ENCODE data around the gene CLDN15.
A peak's percentile ranks its signal among the peaks of the same experiment; 100 is the strongest.

The CLDN15 gene

DNA sequence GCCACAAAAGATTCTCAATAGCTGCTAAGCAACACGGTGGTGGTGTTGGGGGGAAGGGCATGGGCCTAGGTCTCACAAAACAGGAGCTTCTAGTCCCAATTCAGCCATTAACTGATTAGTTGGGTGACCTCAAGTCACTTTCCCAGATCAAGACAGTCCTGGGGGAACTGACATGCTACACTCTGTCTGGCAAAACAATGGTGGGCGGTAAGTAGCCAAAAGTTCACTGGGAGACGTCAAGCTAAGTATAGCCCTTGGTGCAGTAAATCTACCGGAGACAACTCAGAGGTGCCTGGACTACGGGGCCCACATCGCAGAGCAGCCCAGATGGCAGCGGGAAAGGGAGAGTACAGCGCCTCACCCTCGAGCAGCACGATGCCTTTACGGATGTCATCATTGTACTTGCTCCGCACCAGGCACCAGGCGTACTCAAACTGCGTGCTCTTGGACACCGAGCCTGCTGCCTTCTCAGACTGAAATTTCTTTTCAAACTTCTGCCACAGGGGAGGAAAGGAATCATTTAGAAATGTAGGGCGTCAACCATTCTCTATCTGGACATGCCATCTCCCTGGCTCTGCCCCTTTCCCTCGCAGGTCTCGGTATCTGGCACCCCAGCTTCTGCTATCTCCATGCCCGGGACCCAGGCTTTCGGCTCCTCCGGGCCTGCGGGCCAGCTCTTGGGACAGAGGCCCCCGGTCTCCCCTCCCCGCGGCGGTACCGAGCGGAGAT is 6.2 kb upstream of the CLDN15 start:
- DNase-seq: no peak

GRCh38 chr7:101241443-101242349 is 4.1 kb upstream of the CLDN15 start:
- no peak for DNase-seq

DNA sequence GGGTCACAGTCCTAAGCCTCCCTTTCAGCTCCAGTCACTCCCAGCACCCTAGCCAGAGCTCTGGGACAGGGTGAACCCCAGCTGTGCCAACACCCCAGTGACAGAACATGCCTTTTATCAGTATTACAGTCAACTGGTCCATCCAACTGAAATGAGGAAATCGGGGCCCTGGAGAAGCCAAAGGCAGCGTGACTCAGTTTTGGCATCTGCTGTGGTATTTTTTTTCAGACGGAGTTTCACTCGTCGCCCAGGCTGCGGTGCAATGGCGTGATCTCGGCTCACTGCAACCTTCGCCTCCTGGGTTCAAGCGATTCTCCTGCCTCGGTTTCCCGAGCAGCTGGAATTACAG is 3.4 kb upstream of the CLDN15 start:
- no peak for DNase-seq

DNA sequence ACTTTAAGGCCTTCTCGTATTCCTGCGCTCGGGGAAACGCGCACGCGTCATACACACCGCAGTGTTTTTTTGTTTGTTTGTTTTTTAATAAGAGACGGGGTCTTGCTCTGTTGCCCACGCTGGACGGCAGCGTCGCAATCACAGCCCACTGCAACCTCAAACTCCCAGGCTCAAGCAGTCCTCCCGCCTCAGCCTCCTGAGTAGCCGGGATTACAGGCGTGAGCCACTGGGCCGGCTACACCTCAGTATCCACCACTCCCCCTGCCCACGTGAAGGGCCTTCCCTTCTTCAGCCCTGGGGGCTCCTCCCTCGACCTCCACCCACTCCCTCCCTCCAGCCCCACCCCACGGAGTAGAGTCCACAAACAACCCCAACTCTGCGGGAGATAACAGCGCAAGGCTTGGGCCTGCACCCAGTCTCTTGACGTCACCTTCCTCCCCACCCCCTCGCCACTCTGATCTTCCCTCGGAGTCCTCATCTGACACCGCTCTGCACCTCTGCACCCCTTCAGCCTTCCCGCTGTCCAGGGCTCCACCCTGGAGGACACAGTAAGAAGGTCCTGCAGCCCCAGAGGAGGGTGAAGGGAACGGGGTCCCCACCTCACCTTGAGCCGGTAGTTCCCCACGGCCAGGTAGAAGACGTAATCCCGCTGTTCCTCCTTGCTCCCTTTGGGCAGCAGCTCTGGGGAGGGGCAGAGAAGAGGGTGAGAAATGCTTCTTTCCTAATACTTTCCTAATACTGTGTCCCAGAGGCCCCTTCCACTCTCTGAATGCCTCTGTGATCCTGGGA is 2.8 kb upstream of the CLDN15 start:
- DNase-seq: no peak

DNA sequence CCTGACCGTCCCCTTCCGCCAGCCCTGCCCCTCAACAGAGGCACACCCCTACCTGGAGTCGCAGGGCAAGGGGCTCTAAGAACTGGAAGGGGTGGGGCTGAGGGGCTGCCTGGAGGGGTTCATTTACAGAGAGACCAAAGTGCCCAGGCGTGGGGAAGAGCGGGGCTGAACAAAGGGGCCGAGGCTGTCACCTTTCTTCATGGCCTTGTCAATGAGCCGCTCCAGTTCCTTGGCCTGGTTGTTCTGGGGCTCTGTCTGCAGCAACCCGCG is 2.3 kb upstream of the CLDN15 start:
- DNase-seq: no peak

DNA sequence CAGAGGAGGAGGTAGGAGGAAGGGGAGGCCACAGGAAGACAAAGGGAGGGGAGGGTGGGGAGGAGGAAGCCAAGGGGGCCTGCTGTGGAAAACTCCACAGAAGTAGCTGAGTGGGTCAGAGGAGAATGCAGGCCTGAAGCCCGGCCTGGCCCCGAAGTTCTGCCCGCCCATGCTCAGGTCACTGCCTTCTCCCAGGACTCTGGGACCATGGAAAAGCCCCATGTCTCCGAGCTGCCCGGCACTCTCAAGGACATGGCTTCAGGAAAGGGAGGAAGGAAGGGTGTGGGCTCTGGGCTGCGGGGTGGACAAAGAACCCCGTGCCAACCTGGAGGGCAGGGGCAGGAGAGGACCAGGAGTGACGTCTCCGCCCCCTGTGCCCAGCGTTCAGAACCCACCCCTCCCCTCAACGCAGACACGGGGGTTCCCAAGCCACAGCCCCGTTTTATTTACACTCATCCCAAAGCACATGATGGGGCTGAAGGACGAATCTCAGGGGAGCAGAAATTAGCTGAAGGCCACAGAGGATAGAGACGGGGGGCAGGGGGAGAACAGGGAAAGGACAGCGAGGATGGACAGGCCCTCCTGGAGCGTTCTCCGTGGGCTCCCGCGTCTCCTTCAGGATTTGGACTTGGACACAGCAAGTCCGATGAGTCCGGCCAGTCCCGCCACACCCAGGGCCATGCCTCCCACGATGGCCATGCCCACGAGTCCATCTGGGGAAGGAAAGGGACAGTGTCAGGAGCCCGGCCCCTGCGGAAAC is 1.8 kb upstream of the CLDN15 start:
- DNase-seq: no peak

- no peak for DNase-seq
These were observed 902 bp upstream of the CLDN15 start for GRCh38 chr7:101238226-101239182.

GRCh38 chr7:101236292-101236835 is 1.2 kb downstream of the CLDN15 start:
- no peak for DNase-seq

DNA sequence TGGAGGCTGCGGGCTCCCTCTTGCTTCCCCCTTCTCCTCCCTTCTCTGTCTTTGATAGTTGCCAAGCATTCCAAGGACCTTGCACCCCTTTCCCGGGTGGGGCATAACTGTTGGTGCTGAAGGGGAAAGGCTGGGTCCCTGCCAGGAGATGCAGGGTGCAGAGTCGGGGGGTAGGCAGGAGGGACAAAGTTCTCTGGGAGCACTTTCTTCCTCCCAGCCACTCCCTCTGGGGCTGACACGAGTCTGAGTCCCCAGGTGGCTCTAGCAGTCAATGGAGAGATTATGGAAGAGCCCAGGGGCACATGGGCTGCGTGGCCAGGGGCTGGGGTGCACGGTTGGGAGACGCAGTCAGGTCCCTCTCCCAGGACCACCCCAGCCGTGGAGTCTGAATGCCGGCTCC is 2.1 kb downstream of the CLDN15 start:
- DNase-seq: no peak

- DNase-seq: no peak
These were observed 2.6 kb downstream of the CLDN15 start for GRCh38 chr7:101235050-101235449.

DNA sequence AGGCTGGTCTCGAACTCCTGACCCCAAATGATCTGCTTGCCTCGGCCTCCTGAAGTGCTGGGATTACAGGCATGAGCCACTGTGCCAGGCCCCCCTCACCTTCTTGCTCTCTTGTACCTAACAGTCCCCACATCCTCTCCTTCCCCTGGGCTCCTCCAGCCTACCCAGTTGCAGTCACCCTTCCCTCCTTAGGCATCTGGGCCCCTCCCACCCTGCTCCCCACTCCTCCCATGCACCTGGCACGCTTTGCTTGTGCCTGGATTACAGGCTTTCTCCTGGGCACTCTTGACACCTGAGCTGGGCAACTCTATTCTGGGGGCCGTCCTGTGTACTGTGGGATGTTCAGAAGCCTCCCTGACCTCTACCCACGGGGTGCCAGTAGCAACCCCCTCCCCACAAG is 3.0 kb downstream of the CLDN15 start:
- DNase-seq: no peak

- no peak for DNase-seq
These were observed 3.6 kb downstream of the CLDN15 start for GRCh38 chr7:101233907-101234547.

- peak; percentile 47 to 62 for DNase-seq
These were observed 5.3 kb downstream of the CLDN15 start for GRCh38 chr7:101232141-101232850.

GRCh38 chr7:101231644-101232043 is 6.0 kb downstream of the CLDN15 start:
- DNase-seq: no peak

- no peak for DNase-seq
These were observed 10.9 kb downstream of the CLDN15 start for GRCh38 chr7:101226721-101227120.

- DNase-seq: no peak
These were observed 12.0 kb downstream of the CLDN15 start for GRCh38 chr7:101225650-101226049.

GRCh38 chr7:101223528-101223927 is 14.1 kb downstream of the CLDN15 start:
- no peak for DNase-seq

DNA sequence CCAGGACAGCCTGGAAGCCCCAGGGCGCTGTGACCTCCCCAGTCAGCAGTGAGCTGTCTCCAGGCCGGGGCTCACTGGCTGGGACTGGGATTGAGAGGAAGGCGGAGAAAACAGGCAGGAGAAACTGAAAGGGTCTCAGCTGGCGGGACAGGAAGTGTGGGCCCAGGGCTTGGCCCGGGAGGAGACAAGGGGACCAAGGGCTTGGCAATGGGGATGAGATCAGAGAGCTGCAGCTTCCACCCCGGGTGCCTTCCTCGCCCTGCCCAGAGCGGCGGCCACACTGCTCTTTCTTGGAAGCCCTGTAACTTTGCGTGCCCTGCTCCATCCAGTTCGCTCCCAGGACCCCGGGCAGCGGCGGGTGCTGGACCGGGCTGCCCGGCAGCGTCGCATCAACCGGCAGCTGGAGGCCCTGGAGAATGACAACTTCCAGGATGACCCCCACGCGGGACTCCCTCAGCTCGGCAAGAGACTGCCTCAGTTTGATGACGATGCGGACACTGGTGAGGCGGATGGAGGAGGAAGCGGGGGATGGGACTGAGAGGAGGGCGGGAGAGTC is 15.2 kb downstream of the CLDN15 start:
- DNase-seq: no peak

DNA sequence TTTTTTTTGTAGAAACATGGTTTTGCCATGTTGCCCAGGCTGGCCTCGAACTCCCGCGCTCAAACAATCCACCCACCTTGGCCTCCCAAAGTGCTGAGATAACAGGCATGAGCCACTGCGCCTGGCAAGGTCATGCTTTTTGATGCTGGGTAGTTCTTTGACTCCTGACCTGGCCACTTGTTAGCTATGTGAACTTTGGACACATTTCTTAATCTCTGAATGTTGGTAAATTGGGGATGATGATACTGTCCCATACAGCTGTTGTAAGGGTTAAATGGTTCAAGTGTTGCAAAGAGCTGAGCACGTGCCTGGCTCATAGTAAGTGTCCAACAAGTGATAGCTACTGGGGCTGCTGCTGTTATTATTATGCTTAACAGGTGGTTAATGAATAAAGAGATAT is 17.3 kb downstream of the CLDN15 start:
- DNase-seq: no peak

All from NCI-H1930 (cell line).